Sigmoid colon (tissue), 7 donors: ENCODE data around the gene KRTAP5-9. TPM values are rescaled to one million over a fixed set of nuclear protein-coding genes. Genes with fewer than 3 reads are reported as not detected.

ENCODE experiments used
- DNase-seq: peaks from one replicate; pipeline ENCODE4 v3.0.0-alpha.2; 2019
- H3K27ac ChIP-seq, 4 donors: fragments of 200-600 bp; sonication (generic); one replicate each; pipeline ENCODE4 v1.5.1; 2016 to 2019; ENCODE audit warnings: mild to moderate bottlenecking in 1 of 4
- H3K27me3 ChIP-seq, 3 donors: fragments of 200-600 bp; sonication (generic); one replicate each; pipeline ENCODE4 v1.5.1; 2019; ENCODE audit warnings: mild to moderate bottlenecking in 1 of 3
- H3K36me3 ChIP-seq, 4 donors: fragments of 200-600 bp; sonication (generic); one replicate each; pipeline ENCODE4 v1.5.1; 2016 to 2019
- H3K4me1 ChIP-seq, 4 donors: fragments of 200-600 bp; sonication (generic); one replicate each; pipeline ENCODE4 v1.5.1; 2017 to 2019
- H3K4me3 ChIP-seq, 4 donors: fragments of 200-600 bp; sonication (generic); one replicate each; pipeline ENCODE4 v1.5.1; 2017 to 2019; ENCODE audit warnings: mild to moderate bottlenecking in 2 of 4, moderate library complexity in 1 of 4
- H3K9me3 ChIP-seq, 4 donors: fragments of 200-600 bp in 3 of 4; sonication (generic) in 3 of 4; one replicate each; pipeline versions ENCODE4 v1.5.1 to v1.6.1; 2013 to 2019
- CTCF ChIP-seq, 4 experiments: fragments of 450-650 bp in 3 of 4; fragments of 200-600 bp in 1 of 4; IDR thresholded peaks; one replicate each; pipeline ENCODE4 v1.5.1; 2016 to 2019; ENCODE audit warnings: antibody characterized with exemption in 4 of 4, mild to moderate bottlenecking in 3 of 4, moderate library complexity in 2 of 4
- EP300 ChIP-seq, 4 donors: sonication (generic); formaldehyde crosslinking; IDR thresholded peaks; one replicate each; pipeline ENCODE4 v1.6.1; 2017; ENCODE audit warnings: antibody characterized with exemption in 4 of 4
- POLR2A ChIP-seq, 2 donors: fragments of 450-650 bp; IDR thresholded peaks; one replicate each; pipeline ENCODE4 v1.6.1; 2016; ENCODE audit warnings: antibody characterized with exemption in 2 of 2, mild to moderate bottlenecking in 2 of 2, moderate library complexity in 2 of 2
- POLR2AphosphoS5 ChIP-seq, 4 donors: sonication (generic); formaldehyde crosslinking; IDR thresholded peaks; one replicate each; pipeline ENCODE4 v1.6.1; 2017; ENCODE audit warnings: antibody characterized with exemption in 4 of 4
- whole genome bisulfite sequencing, 2 donors: extraction: QIAGEN DNeasy Blood & Tissue Kit; methylation state at CpG; one replicate each; pipeline ENCODE4 v1.1.7; 2013; 5-methylcytosine and 5-hydroxymethylcytosine counted together
- intact Hi-C: fragments of 100-400 bp; cut with DNase I; formaldehyde crosslinking; loops from one replicate; pipeline ENCODE4 v1.15.1; 2023
- polyA plus RNA-seq, 3 donors: library from polyadenylated mRNA; stranded (reverse); fragments of 200-250 nt; gene quantifications; one replicate each; pipeline ENCODE4 v1.2.3, GENCODE V29; 2013
- total RNA-seq, 4 donors: library from RNA; depleted of rRNA; stranded (reverse); fragments of >200 nt; gene quantifications; one replicate each; pipeline ENCODE4 v1.1.0, GENCODE V29; 2016
- donor health status: healthy with polysubstance abuse.
- donor health status: Bipolar disorder and iron deficiency.
- donor health status: healthy.

KRTAP5-9 gene
- total and polyA plus RNA-seq, 7 donors: 0.52 to 0.66 TPM; not detected in 5

GRCh38 chr11:71557257-71557656 is 9.0 kb downstream of the KRTAP5-9 start:
- H3K36me3 ChIP-seq: no peaks in the 10 kb centered on the region
- no peak for DNase-seq
- H3K27me3 ChIP-seq: no peaks in the 10 kb centered on the region
- intact Hi-C loops: no loop called here
- no peaks in the 10 kb centered on the region for H3K4me1 ChIP-seq
- TF ChIP-seq POLR2AphosphoS5 (IDR thresholded peaks at IDR 0.05) (no peak), EP300 (IDR thresholded peaks at IDR 0.05) (no peak), POLR2A (IDR thresholded peaks at IDR 0.05) (no peak), CTCF (IDR thresholded peaks at IDR 0.05) (no peak)
- H3K4me3 ChIP-seq: no peak overlapping the region
- H3K27ac ChIP-seq: no peak overlapping the region
- H3K9me3 ChIP-seq: no peaks in the 10 kb centered on the region

- Histone ChIP-seq H3K4me3 (no peak overlapping the region), H3K27me3 (peaks cover 0 to 10% (median 7%) of the 10 kb centered on the region in 3 donors), H3K4me1 (no peaks in the 10 kb centered on the region), H3K27ac (no peak overlapping the region), H3K9me3 (no peaks in the 10 kb centered on the region), H3K36me3 (no peaks in the 10 kb centered on the region)
- TF ChIP-seq CTCF (IDR thresholded peaks at IDR 0.05) (no peak), POLR2AphosphoS5 (IDR thresholded peaks at IDR 0.05) (no peak), EP300 (IDR thresholded peaks at IDR 0.05) (no peak), POLR2A (IDR thresholded peaks at IDR 0.05) (no peak)
- DNase-seq: no peak
- intact Hi-C loops: no loop called here
- 90 to 94% methylated on average over 1 of the region's 1 CpG for WGBS, 2 donors
Measured at GRCh38 chr11:71558996-71559395, 10.8 kb downstream of the KRTAP5-9 start.

GRCh38 chr11:71562120-71562519 is 13.9 kb downstream of the KRTAP5-9 start:
- TF ChIP-seq CTCF (IDR thresholded peaks at IDR 0.05) (no peak), POLR2A (IDR thresholded peaks at IDR 0.05) (no peak), EP300 (IDR thresholded peaks at IDR 0.05) (no peak), POLR2AphosphoS5 (IDR thresholded peaks at IDR 0.05) (no peak)
- intact Hi-C loops: no loop called here
- H3K4me1 ChIP-seq: no peaks in the 10 kb centered on the region
- H3K36me3 ChIP-seq: no peaks in the 10 kb centered on the region
- H3K4me3 ChIP-seq: no peak overlapping the region
- H3K27ac ChIP-seq: no peak overlapping the region
- H3K27me3 ChIP-seq: peaks cover 0 to 15% (median 11%) of the 10 kb centered on the region in 3 donors
- no peak for DNase-seq
- no peaks in the 10 kb centered on the region for H3K9me3 ChIP-seq

- H3K27me3 ChIP-seq: peaks cover 0 to 15% (median 11%) of the 10 kb centered on the region in 3 donors
- 21 to 28% methylated on average over 8 of the region's 8 CpGs for WGBS, 2 donors
- no peak for DNase-seq
Measured at GRCh38 chr11:71563406-71563805, 15.2 kb downstream of the KRTAP5-9 start.

More at GRCh38 chr11:71563406-71563805, 15.2 kb downstream of the KRTAP5-9 start:
- Histone ChIP-seq H3K36me3 (no peaks in the 10 kb centered on the region), H3K4me1 (peaks cover 0 to under 1% (median 0%) of the 10 kb centered on the region in 4 donors), H3K27ac (no peak overlapping the region), H3K4me3 (no peak overlapping the region), H3K9me3 (no peaks in the 10 kb centered on the region)
- no peak for TF ChIP-seq CTCF (IDR thresholded peaks at IDR 0.05)
- no peak for TF ChIP-seq POLR2AphosphoS5 (IDR thresholded peaks at IDR 0.05)
- TF ChIP-seq POLR2A (IDR thresholded peaks at IDR 0.05): no peak
- no peak for TF ChIP-seq EP300 (IDR thresholded peaks at IDR 0.05)
- intact Hi-C loops: no loop called here
